GM20431 (cell line): ENCODE results near the gene CUX1.
"Not testable (repeated sequence)": the region's sequence is repeated elsewhere in the genome, so short reads cannot be mapped to it uniquely, and the experiment has no call there.

Experiments used
- in situ Hi-C: fragments of 300-500 bp; cut with MseI, MboI; formaldehyde crosslinking; loops from one replicate; pipeline ENCODE4 v1.15.0; 2020; ENCODE audit warnings: low sequenced_read_pairs; ENCODE audit not compliant: unreplicated experiment

The CUX1 gene

GRCh38 chr7:101865031-101865430, 47.6 kb downstream of the CUX1 start:
- in situ Hi-C loops: no loop called here

- in situ Hi-C loops: no loop called here
These were observed 48.0 kb downstream of the CUX1 start for GRCh38 chr7:101865455-101865854.

- in situ Hi-C loops: no loop called here
These were observed 48.9 kb downstream of the CUX1 start for GRCh38 chr7:101866328-101866727.

GRCh38 chr7:101867265-101867664, 49.8 kb downstream of the CUX1 start:
- in situ Hi-C loops: no loop called here

- in situ Hi-C loops: not testable (repeated sequence)
These were observed 50.3 kb downstream of the CUX1 start for GRCh38 chr7:101867681-101868080.

GRCh38 chr7:101868191-101868950, 50.9 kb downstream of the CUX1 start:
- in situ Hi-C loops: no loop called here

GRCh38 chr7:101869026-101869900, 51.8 kb downstream of the CUX1 start:
- in situ Hi-C loops: no loop called here

- in situ Hi-C loops: no loop called here
These were observed 52.5 kb downstream of the CUX1 start for GRCh38 chr7:101869901-101870290.

GRCh38 chr7:101870361-101871062, 53.1 kb downstream of the CUX1 start:
- in situ Hi-C loops: no loop called here

- in situ Hi-C loops: no loop called here
These were observed 53.9 kb downstream of the CUX1 start for GRCh38 chr7:101871351-101871750.

- in situ Hi-C loops: no loop called here
These were observed 56.6 kb downstream of the CUX1 start for GRCh38 chr7:101874028-101874427.

GRCh38 chr7:101875283-101875846, 57.9 kb downstream of the CUX1 start:
- in situ Hi-C loops: no loop called here

- in situ Hi-C loops: no loop called here
These were observed 60.6 kb downstream of the CUX1 start for GRCh38 chr7:101877882-101878591.

GRCh38 chr7:101878938-101879337, 61.5 kb downstream of the CUX1 start:
- in situ Hi-C loops: no loop called here

GRCh38 chr7:101879565-101879964, 62.1 kb downstream of the CUX1 start:
- in situ Hi-C loops: no loop called here

GRCh38 chr7:101880282-101881054, 63.0 kb downstream of the CUX1 start:
- in situ Hi-C loops: no loop called here

GRCh38 chr7:101882005-101882421, 64.6 kb downstream of the CUX1 start:
- in situ Hi-C loops: no loop called here

- in situ Hi-C loops: no loop called here
These were observed 65.5 kb downstream of the CUX1 start for GRCh38 chr7:101882595-101883564.
